C4-2B (cell line): ENCODE data around the gene WFDC6.

Experiments
- H3K27ac ChIP-seq: fragments of 450-650 bp; 2 replicates; pipeline ENCODE4 v1.5.1; 2017
- ZFX ChIP-seq: fragments of 450-650 bp; IDR thresholded peaks from 2 replicates; pipeline ENCODE4 v1.6.1; 2017
- TF ChIP-seq, protein P1 (sequence below): fragments of 450-650 bp; conservative IDR thresholded peaks from 2 replicates; pipeline ENCODE4 v1.5.1; 2017; ENCODE audit warnings: mild to moderate bottlenecking

Gene WFDC6

DNA sequence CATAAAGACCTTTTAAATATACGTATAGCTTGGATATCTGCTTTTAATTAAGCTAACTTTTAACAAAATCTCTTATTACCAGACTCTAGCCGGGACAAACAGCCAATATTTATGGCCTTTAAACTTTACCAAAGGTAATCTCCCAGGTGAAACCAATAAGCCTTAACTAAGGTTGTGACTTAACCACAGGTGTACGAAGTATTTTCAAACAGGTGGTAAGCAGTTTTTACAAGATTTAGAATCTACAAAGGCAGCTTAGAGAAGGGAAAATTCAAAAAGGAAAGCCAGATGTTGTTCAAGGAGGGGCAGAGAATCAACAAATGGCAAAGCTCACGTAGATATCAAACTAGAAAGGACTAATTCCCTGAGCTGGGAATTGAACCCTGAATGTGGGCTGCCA, 53.9 kb downstream of the WFDC6 start:
- TF ChIP-seq, protein P1, sequence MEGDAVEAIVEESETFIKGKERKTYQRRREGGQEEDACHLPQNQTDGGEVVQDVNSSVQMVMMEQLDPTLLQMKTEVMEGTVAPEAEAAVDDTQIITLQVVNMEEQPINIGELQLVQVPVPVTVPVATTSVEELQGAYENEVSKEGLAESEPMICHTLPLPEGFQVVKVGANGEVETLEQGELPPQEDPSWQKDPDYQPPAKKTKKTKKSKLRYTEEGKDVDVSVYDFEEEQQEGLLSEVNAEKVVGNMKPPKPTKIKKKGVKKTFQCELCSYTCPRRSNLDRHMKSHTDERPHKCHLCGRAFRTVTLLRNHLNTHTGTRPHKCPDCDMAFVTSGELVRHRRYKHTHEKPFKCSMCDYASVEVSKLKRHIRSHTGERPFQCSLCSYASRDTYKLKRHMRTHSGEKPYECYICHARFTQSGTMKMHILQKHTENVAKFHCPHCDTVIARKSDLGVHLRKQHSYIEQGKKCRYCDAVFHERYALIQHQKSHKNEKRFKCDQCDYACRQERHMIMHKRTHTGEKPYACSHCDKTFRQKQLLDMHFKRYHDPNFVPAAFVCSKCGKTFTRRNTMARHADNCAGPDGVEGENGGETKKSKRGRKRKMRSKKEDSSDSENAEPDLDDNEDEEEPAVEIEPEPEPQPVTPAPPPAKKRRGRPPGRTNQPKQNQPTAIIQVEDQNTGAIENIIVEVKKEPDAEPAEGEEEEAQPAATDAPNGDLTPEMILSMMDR = no peak
- H3K27ac ChIP-seq = no peak overlapping the region

DNA sequence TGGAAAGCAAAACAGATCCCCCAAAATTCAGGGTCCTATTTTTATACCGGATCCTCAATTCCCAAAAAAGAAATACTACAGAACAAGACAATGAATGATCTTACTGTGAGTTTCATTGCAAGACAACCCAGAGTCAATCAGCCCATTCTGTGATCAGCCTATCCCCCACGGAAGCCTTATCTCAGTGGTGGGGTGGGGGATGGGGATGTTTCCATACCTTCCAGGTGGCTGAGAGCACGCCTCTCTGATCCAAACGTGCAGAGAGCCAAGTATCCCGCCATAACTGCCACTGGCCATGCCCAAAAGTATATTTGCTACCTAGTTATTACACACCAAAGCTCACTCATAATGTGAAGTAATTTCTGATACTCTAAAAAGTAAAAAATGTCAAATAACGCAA, 54.6 kb downstream of the WFDC6 start:
- no peak for TF ChIP-seq ZFX
- TF ChIP-seq, protein P1 = no peak
- no peak overlapping the region for H3K27ac ChIP-seq
